HG03439 (cell line): ENCODE measurements around the gene ITM2B.
A peak's percentile ranks its signal among the peaks of the same experiment; 100 is the strongest.
"Not testable (repeated sequence)": the region's sequence is repeated elsewhere in the genome, so short reads cannot be mapped to it uniquely, and the experiment has no call there.

ENCODE experiments used
- ATAC-seq: cut with Tn5 transposase; IDR thresholded peaks from one replicate; pipeline ENCODE4 v1.9.1; 2021; ENCODE audit warnings: mild to moderate bottlenecking, moderate library complexity; ENCODE audit not compliant: unreplicated experiment

The ITM2B gene

DNA sequence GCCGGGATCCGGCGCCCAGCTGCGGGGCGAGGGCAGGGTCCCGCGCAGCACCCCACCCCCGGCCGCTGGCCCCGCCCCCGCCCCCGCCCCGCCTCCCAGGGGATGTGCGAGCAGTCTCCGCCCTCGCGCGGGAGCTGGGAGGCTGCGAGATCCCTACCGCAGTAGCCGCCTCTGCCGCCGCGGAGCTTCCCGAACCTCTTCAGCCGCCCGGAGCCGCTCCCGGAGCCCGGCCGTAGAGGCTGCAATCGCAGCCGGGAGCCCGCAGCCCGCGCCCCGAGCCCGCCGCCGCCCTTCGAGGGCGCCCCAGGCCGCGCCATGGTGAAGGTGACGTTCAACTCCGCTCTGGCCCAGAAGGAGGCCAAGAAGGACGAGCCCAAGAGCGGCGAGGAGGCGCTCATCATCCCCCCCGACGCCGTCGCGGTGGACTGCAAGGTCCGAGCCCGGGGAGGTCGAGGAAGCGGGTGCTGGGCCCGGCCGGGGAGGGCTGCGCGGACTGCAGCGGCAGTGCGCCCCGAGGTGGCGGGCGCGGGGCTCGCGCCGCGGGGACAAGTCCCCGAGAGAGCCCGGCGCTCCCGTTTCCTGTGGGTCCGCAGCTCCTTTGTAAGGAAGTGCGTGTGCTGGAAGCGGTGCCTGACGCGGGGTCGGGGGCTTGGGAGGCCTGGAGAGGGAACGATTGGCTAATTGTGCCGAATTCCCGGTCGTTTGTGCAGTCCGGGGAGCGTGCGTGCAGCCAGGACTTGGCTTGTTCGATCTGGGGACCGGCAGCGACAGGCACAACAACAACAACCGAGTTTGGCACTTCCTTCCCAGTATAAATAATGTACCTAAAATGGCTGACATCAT lies at the start of gene ITM2B:
ITM2B (plus strand) TSS at position 161 of the 843 bp plus-strand sequence; CDS start at position 316, 155 bp downstream.
- ATAC-seq = peak; percentile 61

DNA sequence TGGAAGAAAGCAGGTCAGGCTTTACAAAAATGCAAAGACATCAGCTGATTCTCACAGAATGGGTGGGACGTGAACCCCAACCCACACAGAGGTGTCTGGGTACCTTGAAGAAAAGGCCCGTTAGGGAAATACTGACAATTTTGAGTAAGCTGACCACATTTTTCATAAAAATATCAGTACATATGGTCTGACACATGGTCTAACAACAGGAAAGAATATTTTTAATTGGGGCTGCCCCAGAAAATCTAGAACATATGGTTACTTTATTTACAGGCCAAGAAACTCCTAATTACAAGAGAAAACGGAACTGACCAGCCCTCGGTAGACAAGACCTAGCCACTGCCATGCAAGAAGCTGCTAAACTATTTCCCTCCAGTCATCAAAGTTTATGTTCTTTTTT lies 48.7 kb upstream of the ITM2B start:
- ATAC-seq = no peak

DNA sequence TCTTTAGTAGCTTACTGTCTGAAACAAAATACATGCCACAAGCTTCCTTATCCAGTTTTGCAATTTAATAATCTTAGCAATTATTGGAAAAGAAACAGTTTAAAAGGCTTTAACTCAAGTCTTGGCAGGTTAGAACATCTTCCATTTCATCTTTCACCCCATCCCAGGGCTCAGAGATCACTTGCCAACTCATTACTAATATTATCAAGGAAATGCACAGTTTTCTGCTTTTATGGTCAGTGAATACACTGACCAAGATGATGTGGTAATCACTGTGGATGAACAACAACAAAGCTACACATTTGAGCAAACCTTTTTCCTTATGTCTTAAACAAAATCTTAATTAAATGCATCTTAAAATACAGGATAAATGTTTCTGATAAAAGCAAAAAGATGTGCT lies 48.0 kb upstream of the ITM2B start:
- ATAC-seq = no peak

- no peak for ATAC-seq
Measured at GRCh38 chr13:48186722-48187121, 46.3 kb upstream of the ITM2B start.

GRCh38 chr13:48188131-48188530 lies 44.9 kb upstream of the ITM2B start:
- no peak for ATAC-seq

DNA sequence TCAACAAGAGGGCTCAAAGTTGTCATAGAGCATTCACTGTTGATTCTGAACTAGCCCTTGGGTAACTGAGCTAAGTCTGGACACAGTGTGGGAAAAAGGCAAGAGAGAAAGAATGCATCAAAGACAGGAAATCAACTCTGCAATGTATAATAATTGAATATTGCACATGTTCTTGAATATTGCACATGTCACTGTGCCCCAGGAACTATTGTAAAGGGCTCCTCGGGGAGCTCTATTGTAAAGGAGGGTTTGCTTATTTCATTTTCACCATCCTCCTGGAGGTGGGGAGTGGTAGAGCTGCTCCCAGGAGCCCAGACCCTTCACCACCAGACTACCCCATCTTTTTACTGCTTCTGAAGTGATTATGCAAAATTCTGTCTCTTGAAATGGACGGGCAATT lies 44.4 kb upstream of the ITM2B start:
- no peak for ATAC-seq

GRCh38 chr13:48189171-48189570 lies 43.8 kb upstream of the ITM2B start:
- no peak for ATAC-seq

- no peak for ATAC-seq
Measured at GRCh38 chr13:48192411-48192935, 40.5 kb upstream of the ITM2B start.

DNA sequence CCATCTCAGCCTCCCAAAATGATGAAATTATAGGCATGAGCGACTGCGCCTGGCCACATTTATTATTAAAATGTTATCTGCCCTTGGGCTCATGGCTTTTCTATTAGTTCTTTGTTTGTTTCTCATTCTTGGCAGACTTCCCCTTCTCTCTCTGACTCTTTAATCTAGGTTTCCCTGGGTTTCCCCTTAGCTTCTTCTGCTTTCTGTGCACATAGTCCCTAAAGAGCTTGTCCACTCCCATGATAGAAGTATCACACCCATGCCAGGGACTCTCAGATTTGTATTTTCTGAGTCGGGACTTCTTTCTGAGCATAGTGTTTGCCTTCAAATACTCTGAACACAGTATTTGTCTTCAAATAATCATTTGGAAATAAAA lies 38.6 kb upstream of the ITM2B start:
- ATAC-seq = no peak

GRCh38 chr13:48199404-48199946 lies 33.5 kb upstream of the ITM2B start:
- no peak for ATAC-seq

DNA sequence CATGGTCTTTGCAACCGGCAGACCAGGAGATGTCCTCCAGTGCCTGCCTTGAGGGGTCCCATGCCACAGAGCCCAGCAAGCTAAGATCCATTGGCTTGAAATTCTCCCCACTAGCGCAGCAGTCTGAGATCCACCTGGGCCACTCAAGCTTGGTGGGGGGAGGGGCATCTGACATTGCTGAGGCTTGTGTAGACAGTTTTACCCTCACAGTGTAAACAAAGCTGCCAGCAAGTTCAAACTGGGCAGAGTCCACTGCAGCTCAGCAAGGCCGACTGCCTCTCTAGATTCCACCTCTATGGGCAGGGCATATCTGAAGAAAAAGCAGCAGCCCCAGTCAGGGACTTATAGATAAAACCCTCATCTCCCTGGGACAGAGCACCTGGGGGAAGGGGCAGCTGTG lies 32.0 kb upstream of the ITM2B start:
- ATAC-seq = no peak

GRCh38 chr13:48207207-48207606 lies 25.8 kb upstream of the ITM2B start:
- ATAC-seq = not testable (repeated sequence)

DNA sequence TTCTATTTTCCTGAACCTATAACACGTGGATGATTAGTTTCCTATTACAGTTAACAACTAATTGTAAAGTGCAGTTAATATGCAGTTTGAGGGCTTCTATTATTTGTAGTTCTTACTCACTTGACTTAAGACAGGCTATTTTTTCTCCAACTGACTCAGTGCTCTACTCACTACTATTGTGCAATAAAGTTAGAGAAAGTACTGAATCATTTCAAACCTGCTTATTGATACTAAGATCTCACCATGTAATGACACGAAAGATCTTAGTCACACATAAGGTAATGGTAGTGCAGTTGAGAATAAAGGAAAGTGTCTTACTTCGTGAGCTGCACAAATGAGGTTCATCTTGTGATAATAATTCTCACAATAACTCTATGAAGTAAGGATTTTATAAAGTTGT lies 22.8 kb upstream of the ITM2B start:
- ATAC-seq = peak; percentile 66

- no peak for ATAC-seq
Measured at GRCh38 chr13:48214519-48215121, 18.4 kb upstream of the ITM2B start.

DNA sequence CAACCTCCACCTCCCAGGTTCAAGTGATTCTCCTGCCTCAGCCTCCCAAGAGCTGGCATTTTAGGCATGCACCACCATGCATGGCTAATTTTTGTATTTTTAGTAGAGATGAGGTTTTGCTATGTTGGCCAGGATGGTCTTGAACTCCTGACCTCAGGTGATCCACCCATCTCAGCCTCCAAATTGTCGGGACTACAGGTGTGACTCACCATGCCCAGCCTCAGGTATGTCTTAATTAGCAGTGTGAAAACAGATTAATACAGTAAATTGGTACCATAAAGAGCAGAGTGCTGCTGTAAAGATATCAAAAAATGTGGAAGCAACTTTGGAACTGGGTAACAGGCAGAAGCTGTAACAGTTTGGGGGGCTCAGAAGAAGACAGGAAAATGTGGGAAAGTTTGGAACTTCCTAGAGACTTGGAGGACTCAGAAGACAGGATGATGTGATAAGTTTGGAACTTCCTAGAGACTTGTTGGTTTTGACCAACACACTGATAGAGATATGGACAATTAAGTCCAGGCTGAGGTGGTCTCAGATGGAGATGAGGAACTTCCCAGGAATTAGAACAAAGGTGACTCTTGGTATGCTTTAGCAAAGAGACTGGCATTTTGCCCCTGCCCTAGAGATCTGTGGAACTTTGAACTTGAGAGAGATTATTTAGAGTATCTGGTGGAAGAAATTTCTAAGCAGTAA lies 17.3 kb upstream of the ITM2B start:
- not testable (repeated sequence) for ATAC-seq

- no peak for ATAC-seq
Measured at GRCh38 chr13:48216204-48216711, 16.7 kb upstream of the ITM2B start.

GRCh38 chr13:48220592-48220980 lies 12.4 kb upstream of the ITM2B start:
- ATAC-seq = no peak

GRCh38 chr13:48220981-48221685 lies 11.9 kb upstream of the ITM2B start:
- no peak for ATAC-seq

DNA sequence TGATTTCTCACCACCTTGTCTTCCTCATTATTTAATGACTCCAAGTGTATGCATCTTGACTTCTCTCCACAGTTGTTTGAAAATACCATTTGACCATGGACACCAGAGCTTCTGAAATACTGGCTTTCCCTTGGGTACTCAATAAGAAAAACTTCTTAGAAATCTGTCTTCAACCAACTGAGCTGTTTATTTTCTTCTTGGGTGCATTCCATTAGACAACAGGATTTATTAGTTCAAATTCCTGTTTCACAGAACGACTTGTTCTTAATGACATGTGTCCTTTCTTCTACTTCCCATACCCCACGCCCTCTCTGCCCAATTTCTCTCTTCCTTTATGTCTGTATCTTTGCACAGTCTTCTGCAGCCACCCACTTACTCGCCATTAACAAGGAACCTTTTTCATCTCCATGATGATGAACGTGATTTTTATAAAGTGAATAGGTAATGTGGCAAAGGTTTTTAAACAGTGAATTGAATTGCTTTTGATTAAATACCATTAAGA lies 11.3 kb upstream of the ITM2B start:
- ATAC-seq = no peak
